Erythroblast (primary cell): Measurements from ENCODE around the gene SFRP5.
A peak's percentile ranks its signal among the peaks of the same experiment; 100 is the strongest.

Experiments
- DNase-seq, 2 experiments: peaks; one replicate each; lab custom pipeline; 2025; lab: John Stamatoyannopoulos, UW
- GATA1 ChIP-seq: IDR thresholded peaks from 2 replicates; pipeline ENCODE4 v1.6.1; 2011; ENCODE audit warnings: low read depth, mild to moderate bottlenecking, control low read depth, low read length, moderate library complexity
- POLR2A ChIP-seq: IDR thresholded peaks from 2 replicates; pipeline ENCODE4 v1.6.1; 2011; ENCODE audit warnings: mild to moderate bottlenecking, low read length

Gene SFRP5

GRCh38 chr10:97766106-97766810 lies 5.5 kb downstream of the SFRP5 start:
- TF ChIP-seq POLR2A (no peak), GATA1 (no peak)
- DNase-seq: no peak

- DNase-seq: no peak
- TF ChIP-seq POLR2A (no peak), GATA1 (no peak)
These were observed 6.6 kb downstream of the SFRP5 start for GRCh38 chr10:97765201-97765600.

GRCh38 chr10:97764519-97764931 lies 7.3 kb downstream of the SFRP5 start:
- TF ChIP-seq POLR2A (no peak), GATA1 (no peak)
- no peak for DNase-seq

DNA sequence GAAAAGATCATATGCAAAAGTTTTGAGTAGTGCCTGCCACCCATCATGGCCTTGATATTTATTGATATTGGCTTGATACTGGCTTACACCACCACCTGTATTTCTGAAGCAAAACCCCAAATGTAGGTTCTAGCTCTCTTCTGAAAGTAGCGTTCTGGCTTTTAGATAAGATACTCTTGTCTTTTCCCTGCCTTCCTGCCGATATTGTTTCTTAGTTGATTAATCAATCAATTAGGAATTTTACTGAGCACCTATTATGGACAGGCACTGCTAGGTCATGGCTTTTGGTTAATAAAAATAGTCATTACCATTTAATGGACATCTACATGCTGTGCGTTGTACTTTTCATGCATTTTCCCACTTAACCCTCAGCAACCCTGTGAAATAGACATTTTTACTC lies 7.9 kb downstream of the SFRP5 start:
- DNase-seq: no peak
- TF ChIP-seq GATA1 (no peak), POLR2A (no peak)

DNA sequence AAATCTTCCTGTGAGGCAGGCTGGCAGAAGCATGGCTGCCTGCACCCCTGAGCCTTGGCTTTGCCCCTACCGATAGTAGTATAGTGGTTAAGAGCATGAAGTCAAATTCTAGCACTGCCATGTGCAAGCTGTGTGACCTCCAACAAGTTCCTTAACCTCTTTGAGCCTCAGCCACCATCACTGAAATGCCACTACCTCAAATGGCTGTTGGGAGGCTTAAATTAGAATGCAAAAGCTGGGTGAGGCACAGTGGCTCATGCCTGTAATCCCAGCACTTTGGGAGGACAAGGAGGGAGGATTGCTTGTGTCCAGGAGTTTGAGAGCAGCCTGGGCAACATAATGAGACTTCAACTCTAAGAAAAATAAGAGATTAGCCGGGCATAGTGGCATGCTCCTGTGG lies 8.4 kb downstream of the SFRP5 start:
- DNase-seq: no peak
- TF ChIP-seq POLR2A: no peak

DNA sequence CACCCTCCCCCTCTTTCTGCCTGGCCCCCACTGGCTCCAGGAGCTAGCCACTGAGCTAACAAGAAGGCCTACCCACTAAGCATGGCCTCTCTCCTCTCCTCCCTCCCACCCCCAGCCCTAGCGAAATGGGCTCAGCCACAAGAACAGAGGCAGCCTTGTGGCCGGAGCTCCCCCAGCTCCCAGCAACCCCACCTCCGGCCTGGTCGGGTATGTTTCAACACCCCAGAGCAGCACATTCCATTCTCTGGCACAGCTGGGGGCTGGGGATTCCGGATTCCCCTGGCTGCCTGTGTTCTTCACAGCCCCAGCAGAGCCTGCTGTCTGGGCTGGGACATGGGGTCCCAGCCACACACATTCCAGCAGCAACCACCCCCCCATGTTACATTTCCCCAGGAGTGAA lies 9.0 kb downstream of the SFRP5 start:
- no peak for TF ChIP-seq POLR2A
- no peak for TF ChIP-seq GATA1
- no peak for DNase-seq

DNA sequence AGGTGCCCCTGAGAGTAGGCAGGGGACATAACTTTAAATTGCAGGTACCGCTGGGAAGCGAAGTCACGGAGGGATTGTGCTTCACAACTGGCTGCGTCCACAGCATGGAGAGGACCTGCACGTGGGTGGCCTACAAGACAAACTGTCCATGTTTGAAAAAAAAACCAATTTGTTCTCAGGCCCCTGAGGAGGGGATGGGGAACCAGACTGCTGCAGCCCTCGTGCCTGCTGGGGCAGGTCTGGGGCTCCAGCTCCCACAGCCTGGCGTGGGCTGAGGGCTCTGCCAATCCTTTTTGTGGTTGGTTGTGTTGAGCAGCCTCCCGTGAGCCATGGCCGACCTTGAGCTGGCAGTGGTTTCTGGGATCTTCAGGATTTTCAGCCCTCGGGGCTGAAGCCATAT lies 9.7 kb downstream of the SFRP5 start:
- DNase-seq: no peak
- TF ChIP-seq GATA1 (no peak), POLR2A (no peak)

- no peak for DNase-seq
- TF ChIP-seq GATA1 (no peak), POLR2A (no peak)
These were observed 10.4 kb downstream of the SFRP5 start for GRCh38 chr10:97761331-97761865.

DNA sequence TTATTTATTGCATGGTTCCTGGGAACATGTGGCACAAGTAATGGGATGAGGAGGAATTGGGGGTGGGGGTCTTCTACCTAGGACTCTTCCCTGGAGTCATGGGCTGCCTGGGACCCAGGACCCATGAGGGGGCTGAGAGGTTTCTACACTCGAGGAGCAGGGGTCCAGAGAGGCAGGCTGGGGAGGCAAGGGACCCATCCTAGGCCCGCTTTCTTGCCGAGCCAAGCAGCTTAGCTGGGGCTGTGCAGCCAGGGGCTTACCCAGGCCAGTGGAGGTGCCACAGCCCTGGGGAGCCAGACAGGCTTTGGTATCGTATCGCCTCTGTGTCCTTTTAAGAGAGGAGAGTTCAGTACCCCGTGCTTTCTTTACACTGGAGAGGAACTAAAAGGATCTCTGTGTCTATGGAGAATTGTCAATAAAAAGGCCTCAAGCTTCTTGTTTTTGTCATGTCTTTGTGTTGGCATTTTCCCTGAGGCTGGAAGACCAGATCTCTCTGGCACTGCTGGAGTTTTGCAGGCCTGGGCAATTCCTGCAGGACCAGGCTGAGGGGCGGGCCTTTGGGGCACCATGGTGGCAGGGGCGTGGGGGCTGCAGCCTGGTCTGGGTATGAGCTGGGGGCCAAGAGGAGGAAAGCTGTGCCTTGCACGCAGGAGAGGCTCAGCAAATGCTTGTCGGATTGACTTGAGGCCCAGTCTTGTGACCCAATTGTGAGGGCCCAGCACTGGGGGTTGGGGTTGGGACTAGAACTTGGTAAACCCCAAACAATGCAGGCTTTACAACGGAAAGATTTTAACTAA lies 11.1 kb downstream of the SFRP5 start:
- TF ChIP-seq GATA1: no peak
- no peak for TF ChIP-seq POLR2A
- no peak for DNase-seq

DNA sequence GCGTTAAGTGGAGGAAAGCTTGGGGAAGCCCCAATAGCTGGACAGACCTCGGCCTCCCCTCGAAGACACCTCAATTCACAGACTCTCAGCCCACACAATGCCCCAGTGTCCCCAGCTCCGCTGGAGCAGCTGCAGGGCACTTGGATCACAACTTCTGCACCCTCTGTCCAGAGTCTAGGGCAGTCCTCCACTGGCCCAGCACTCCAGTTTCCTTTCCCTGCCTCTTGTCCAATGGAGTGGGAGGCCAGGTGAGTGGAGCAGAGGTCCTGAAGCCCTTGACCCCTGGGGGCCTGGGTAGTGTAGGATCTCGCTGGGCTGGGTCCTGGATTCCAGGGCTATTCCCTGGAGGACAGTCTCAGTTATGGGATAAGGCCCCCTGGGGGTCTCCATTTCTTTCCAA lies 11.9 kb downstream of the SFRP5 start:
- DNase-seq: no peak

DNA sequence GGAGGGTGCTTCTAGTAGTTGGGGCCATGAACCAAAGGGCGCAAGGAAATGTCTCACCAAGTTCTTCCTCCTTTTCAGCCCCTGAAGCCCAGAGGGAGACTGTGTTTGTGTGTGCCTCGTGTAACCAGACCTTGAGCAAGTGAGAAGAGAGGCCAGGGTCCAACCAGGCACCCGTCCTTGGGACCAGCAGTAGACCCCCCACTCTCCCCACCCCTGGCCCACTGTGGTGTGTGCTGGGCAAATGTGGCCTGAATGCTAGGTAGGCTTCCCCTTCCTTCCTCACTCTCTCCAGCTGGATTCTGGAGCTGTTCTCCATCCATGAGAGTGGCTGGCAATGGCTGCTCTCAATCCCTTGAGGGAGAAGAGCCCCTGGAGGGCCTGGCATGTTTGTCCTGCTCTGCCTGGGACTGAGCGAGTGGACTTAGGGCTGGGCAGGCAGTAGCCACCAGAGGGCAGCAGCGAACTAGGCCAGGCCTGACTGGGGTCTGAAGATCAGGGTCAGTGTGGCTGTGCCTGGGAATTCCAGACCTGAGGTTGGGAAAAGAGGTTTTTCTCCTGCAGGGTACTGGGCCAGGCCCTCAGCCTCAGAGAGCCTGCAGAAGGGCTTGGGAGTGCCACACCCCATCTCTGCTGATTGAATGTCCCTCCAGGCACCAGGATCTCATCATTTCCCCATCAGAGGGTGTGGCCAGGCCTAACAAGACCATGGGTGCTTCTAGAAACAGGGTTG lies 12.5 kb downstream of the SFRP5 start:
- DNase-seq: peak; percentile 71 to 83
- TF ChIP-seq GATA1: no peak
- no peak for TF ChIP-seq POLR2A

More for the DNA sequence above, 11.9 kb downstream of the SFRP5 start:
- no peak for TF ChIP-seq GATA1
- TF ChIP-seq POLR2A: no peak

GRCh38 chr10:97757471-97757870 lies 14.3 kb downstream of the SFRP5 start:
- TF ChIP-seq POLR2A (no peak), GATA1 (no peak)

GRCh38 chr10:97755718-97756117 lies 16.1 kb downstream of the SFRP5 start:
- DNase-seq: no peak
- TF ChIP-seq GATA1 (no peak), POLR2A (no peak)

More at GRCh38 chr10:97757471-97757870, 14.3 kb downstream of the SFRP5 start:
- no peak for DNase-seq
